ENCODE results near the gene TTC7B.

DNA sequence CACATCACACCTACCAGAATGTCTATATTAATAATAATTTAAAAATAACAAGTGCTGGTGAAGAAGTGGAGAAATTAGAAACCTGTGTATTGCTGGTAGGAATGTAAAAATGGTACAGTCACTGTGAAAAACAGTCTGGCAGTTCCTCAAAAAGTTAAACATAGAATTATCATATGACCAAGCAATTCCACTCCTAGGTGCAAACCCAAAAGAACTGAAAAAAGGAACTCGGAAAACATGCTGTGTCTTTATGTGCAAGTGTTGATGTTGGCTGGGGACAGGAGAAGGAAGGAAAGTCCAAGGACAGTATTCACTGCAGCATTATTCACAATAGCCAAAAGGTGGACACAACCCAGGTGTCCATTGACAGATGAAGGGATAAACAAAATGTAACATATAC lies 146.5 kb downstream of the TTC7B start:
- TF ChIP-seq, protein P1, sequence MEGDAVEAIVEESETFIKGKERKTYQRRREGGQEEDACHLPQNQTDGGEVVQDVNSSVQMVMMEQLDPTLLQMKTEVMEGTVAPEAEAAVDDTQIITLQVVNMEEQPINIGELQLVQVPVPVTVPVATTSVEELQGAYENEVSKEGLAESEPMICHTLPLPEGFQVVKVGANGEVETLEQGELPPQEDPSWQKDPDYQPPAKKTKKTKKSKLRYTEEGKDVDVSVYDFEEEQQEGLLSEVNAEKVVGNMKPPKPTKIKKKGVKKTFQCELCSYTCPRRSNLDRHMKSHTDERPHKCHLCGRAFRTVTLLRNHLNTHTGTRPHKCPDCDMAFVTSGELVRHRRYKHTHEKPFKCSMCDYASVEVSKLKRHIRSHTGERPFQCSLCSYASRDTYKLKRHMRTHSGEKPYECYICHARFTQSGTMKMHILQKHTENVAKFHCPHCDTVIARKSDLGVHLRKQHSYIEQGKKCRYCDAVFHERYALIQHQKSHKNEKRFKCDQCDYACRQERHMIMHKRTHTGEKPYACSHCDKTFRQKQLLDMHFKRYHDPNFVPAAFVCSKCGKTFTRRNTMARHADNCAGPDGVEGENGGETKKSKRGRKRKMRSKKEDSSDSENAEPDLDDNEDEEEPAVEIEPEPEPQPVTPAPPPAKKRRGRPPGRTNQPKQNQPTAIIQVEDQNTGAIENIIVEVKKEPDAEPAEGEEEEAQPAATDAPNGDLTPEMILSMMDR (IDR thresholded peaks at IDR 0.05), result no peak
- no peak for TF ChIP-seq POLR2A (IDR thresholded peaks at IDR 0.05)

Measured in Peyer's patch (tissue), 4 donors.